CD4-positive, alpha-beta T cell (primary cell): ENCODE data around the gene SFMBT1. TPM values are rescaled to one million over a fixed set of nuclear protein-coding genes. Genes with fewer than 3 reads are reported as not detected.

ENCODE experiments used
- ATAC-seq: fragments of 200-7000 bp; cut with Tn5 transposase; one replicate; pipeline ENCODE4 v1.10.0; 2022; ENCODE audit warnings: mild to moderate bottlenecking; ENCODE audit not compliant: poor library complexity
- CTCF ChIA-PET: fragments of 350-600 bp; sonication (Branson Sonifier 250); formaldehyde crosslinking; loops from one replicate; lab custom pipeline; 2021; ENCODE audit warnings: antibody characterized with exemption, inconsistent platforms; lab: Charles Lee
- POLR2A ChIA-PET: fragments of 350-600 bp; sonication (Branson Sonifier 250); formaldehyde crosslinking; loops from one replicate; lab custom pipeline; 2021; ENCODE audit warnings: antibody characterized with exemption, inconsistent platforms; lab: Charles Lee
- DNase-seq, 14 experiments: peaks; one replicate each; pipeline ENCODE4 v3.0.0-alpha.2; 2013 to 2020; ENCODE audit warnings: mixed read lengths in 2 of 14
- H3K27ac ChIP-seq, 2 donors: one replicate each; pipeline versions ENCODE4 v1.5.1 to v1.7.0; 2013; ENCODE audit warnings: low read length in 2 of 2, low read depth in 1 of 2, mild to moderate bottlenecking in 1 of 2
- H3K27me3 ChIP-seq, 2 experiments: 1 replicate in 1 of 2; 2 replicates in 1 of 2; pipeline versions ENCODE4 v1.6.1 to v1.7.0; 2013; ENCODE audit warnings: low read length in 2 of 2, control low read depth in 1 of 2, mild to moderate bottlenecking in 1 of 2, moderate library complexity in 1 of 2; ENCODE audit not compliant: insufficient read depth in 2 of 2, control insufficient read depth in 1 of 2
- H3K36me3 ChIP-seq: one replicate; pipeline ENCODE4 v1.6.1; 2013; ENCODE audit warnings: low read length, control low read depth; ENCODE audit not compliant: insufficient read depth
- H3K4me1 ChIP-seq: one replicate; pipeline ENCODE4 v1.6.1; 2013; ENCODE audit warnings: low read length, control low read depth; ENCODE audit not compliant: insufficient read depth
- H3K4me3 ChIP-seq: one replicate; pipeline ENCODE4 v1.5.1; 2013; ENCODE audit warnings: mild to moderate bottlenecking, low read length, moderate library complexity
- H3K9me3 ChIP-seq, 2 experiments: 1 replicate in 1 of 2; 2 replicates in 1 of 2; pipeline versions ENCODE4 v1.6.1 to v1.7.0; 2013; ENCODE audit warnings: low read length in 2 of 2, mild to moderate bottlenecking in 2 of 2, control low read depth in 1 of 2, moderate library complexity in 1 of 2; ENCODE audit not compliant: control insufficient read depth in 1 of 2, insufficient read depth in 1 of 2
- H3K27ac Mint-ChIP-seq: one replicate; pipeline ENCODE4 v1.8.0; 2020; ENCODE audit warnings: mixed read lengths
- H3K27me3 Mint-ChIP-seq: one replicate; pipeline ENCODE4 v1.8.0; 2021; ENCODE audit warnings: mixed read lengths
- H3K36me3 Mint-ChIP-seq: one replicate; pipeline ENCODE4 v1.8.0; 2021; ENCODE audit warnings: low read depth, mixed read lengths
- H3K4me1 Mint-ChIP-seq: one replicate; pipeline ENCODE4 v1.8.0; 2021; ENCODE audit warnings: low read depth, mixed read lengths
- H3K4me3 Mint-ChIP-seq: one replicate; pipeline ENCODE4 v1.8.0; 2020; ENCODE audit warnings: mild to moderate bottlenecking, mixed read lengths
- H3K9me3 Mint-ChIP-seq: one replicate; pipeline ENCODE4 v1.8.0; 2020; ENCODE audit warnings: mixed read lengths
- intact Hi-C, 2 experiments: fragments of 100-400 bp; cut with DNase I in 1 of 2; cut with micrococcal nuclease in 1 of 2; formaldehyde crosslinking; loops; one replicate each; pipeline versions ENCODE4 v1.15.1 to v1.9.0; 2023 to 2025; cut with DNase I, micrococcal nuclease
- total RNA-seq, 174 experiments: library from RNA in 2 of 174; stranded (reverse) in 2 of 174; gene quantifications; one replicate each; pipeline ENCODE4 v1.2.3 and lab custom pipeline; 2021 to 2026
- TF ChIP-seq, protein P1 (sequence below): fragments of 200-600 bp; IDR thresholded peaks from one replicate; pipeline ENCODE4 v1.8.0; 2022; ENCODE audit warnings: antibody characterized with exemption, mild to moderate bottlenecking

The SFMBT1 gene
- total RNA-seq, 2 experiments from 2014 or later, result 54.3 to 55.9 TPM

DNA sequence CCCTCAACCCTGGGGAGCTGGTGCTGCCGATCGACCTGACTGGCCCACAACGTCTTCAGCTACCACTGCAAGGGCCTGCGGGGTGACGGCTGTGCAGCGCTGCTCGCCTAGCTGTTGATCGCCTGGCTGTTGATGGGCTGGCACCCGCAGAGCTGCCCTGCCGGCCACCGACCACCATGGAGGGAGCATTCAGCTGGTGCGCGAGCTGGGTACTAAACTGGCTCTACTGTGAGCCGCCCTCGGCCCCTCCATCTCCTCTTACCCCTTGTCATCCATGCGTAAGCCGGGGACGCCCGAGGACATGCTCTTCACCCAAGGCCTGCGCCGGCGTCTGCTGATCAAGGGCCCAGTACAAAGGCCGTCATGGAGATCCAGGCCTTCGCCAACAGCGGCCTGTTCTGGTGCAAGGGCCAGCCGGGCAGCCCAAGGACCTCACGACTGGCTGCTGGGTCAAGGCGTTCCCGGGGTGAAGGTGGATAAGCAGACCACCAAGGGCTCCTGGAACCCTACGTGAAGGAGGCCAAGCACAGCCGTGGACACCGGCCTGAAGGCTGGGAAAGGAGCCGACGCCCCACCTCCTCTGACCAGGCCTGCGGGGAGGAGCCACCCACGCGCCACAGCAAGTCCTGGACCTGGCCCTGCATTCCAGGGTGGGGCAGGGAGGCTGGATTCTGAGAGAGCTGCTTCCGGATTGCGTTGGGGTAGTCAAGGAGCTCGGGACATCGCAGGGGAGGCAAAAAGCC is 46.9 kb downstream of the SFMBT1 start:
- CTCF ChIA-PET, result no interaction called here
- Mint-ChIP-seq H3K36me3 (peaks cover 30% of the 10 kb centered on the region), H3K27ac (no peak overlapping the region), H3K9me3 (no peaks in the 10 kb centered on the region), H3K4me1 (peaks cover 25% of the 10 kb centered on the region), H3K4me3 (no peak overlapping the region), H3K27me3 (no peaks in the 10 kb centered on the region)
- POLR2A ChIA-PET, result interaction anchor here (1.0 kb wide), 1 partner anchor 47 kb away, joined by 3 read pairs; the partner anchor contains the start of gene SFMBT1
- Histone ChIP-seq H3K4me1 (no peaks in the 10 kb centered on the region), H3K9me3 (no peaks in the 10 kb centered on the region), H3K36me3 (no peaks in the 10 kb centered on the region), H3K27me3 (no peaks in the 10 kb centered on the region), H3K4me3 (no peak overlapping the region), H3K27ac (no peak overlapping the region)
- no peak for DNase-seq
- ATAC-seq, result no peak
- TF ChIP-seq, protein P1, sequence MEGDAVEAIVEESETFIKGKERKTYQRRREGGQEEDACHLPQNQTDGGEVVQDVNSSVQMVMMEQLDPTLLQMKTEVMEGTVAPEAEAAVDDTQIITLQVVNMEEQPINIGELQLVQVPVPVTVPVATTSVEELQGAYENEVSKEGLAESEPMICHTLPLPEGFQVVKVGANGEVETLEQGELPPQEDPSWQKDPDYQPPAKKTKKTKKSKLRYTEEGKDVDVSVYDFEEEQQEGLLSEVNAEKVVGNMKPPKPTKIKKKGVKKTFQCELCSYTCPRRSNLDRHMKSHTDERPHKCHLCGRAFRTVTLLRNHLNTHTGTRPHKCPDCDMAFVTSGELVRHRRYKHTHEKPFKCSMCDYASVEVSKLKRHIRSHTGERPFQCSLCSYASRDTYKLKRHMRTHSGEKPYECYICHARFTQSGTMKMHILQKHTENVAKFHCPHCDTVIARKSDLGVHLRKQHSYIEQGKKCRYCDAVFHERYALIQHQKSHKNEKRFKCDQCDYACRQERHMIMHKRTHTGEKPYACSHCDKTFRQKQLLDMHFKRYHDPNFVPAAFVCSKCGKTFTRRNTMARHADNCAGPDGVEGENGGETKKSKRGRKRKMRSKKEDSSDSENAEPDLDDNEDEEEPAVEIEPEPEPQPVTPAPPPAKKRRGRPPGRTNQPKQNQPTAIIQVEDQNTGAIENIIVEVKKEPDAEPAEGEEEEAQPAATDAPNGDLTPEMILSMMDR, result no peak
- intact Hi-C loops, result no loop called here

DNA sequence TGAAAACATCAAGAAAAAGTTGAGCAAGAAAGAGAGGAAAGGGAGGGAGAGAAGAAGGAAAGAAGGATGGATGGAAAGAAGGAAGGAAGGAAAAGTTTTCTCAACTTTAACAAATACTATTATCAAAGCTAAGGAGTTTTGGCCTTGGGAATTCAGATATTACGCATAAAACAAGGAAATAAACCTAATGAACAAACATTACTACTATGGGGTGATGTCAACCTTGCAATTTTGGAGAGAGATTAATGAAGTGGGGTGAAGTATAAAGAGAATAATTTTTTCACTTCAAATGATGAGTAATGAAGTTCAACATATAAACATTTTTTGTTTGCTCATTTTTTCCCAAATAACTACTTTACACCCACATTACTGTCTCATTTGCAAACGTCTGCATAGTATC is 55.2 kb downstream of the SFMBT1 start:
- Histone ChIP-seq H3K9me3 (no peaks in the 10 kb centered on the region), H3K27ac (no peak overlapping the region), H3K4me1 (no peaks in the 10 kb centered on the region), H3K27me3 (no peaks in the 10 kb centered on the region), H3K4me3 (no peak overlapping the region), H3K36me3 (no peaks in the 10 kb centered on the region)
- TF ChIP-seq, protein P1, result no peak
- ChIA-PET CTCF (no interaction called here), POLR2A (no interaction called here)
- no peak for ATAC-seq
- intact Hi-C loops, result no loop called here
- peaks cover 59% of the 10 kb centered on the region for H3K4me1 Mint-ChIP-seq
- no peaks in the 10 kb centered on the region for H3K9me3 Mint-ChIP-seq
- peaks cover 7% of the 10 kb centered on the region for H3K36me3 Mint-ChIP-seq
- H3K27ac Mint-ChIP-seq, result no peak overlapping the region
- no peak overlapping the region for H3K4me3 Mint-ChIP-seq
- H3K27me3 Mint-ChIP-seq, result no peaks in the 10 kb centered on the region
- DNase-seq, result no peak

DNA sequence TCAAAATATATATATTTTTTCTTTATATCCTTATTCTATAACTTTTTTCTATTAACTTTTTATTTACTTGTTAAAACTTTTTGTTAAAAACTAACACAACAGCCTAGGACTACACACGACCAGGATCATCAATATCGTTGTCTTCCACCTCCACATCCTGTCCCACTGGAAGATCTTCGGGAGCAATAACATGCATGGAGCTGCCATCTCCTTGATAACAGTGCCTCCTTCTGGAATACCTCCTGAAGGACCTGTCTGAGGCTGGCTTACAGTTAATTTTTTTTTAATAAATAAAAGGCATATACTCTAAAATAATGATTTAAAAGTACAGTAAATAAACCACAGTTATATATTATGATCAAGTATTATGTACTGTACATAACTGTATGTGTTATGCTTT is 58.9 kb downstream of the SFMBT1 start:
- CTCF ChIA-PET, result no interaction called here
- Mint-ChIP-seq H3K4me3 (no peak overlapping the region), H3K4me1 (peaks cover 66% of the 10 kb centered on the region)

More for the DNA sequence above, 58.9 kb downstream of the SFMBT1 start:
- DNase-seq, result peak in 2 of 14 experiments; percentile 27 to 32
- H3K36me3 Mint-ChIP-seq, result no peaks in the 10 kb centered on the region
- intact Hi-C loops, result loop anchor here in 1 of 2 experiments (5.0 kb wide), 3 partner anchors 40 to 245 kb away; no protein-coding TSS in a partner anchor
- H3K9me3 ChIP-seq, result no peaks in the 10 kb centered on the region
- no peak overlapping the region for H3K27ac ChIP-seq
- TF ChIP-seq, protein P1, result peak; percentile 45
- POLR2A ChIA-PET, result interaction anchor here (0.7 to 4.5 kb wide), 2 partner anchors 52 to 58 kb away, joined by 4 to 63 read pairs; partner anchors contain the start of gene SFMBT1
- no peaks in the 10 kb centered on the region for H3K27me3 ChIP-seq
- no peak overlapping the region for H3K4me3 ChIP-seq
- no peaks in the 10 kb centered on the region for H3K9me3 Mint-ChIP-seq
- ATAC-seq, result no peak
- H3K36me3 ChIP-seq, result no peaks in the 10 kb centered on the region
- peaks cover 3% of the 10 kb centered on the region for H3K4me1 ChIP-seq
- no peaks in the 10 kb centered on the region for H3K27me3 Mint-ChIP-seq
- H3K27ac Mint-ChIP-seq, result no peak overlapping the region
